Vagina (tissue), 2 donors: ENCODE measurements around the gene ATG9B. TPM values are rescaled to one million over a fixed set of nuclear protein-coding genes. Genes with fewer than 3 reads are reported as not detected.
A peak's percentile ranks its signal among the peaks of the same experiment; 100 is the strongest.

ENCODE experiments used
- DNase-seq, 2 donors: peaks; one replicate each; pipeline ENCODE4 v3.0.0-alpha.2; 2017; ENCODE audit errors: extremely low spot score in 2 of 2
- H3K27ac ChIP-seq: fragments of 200-600 bp; sonication (generic); one replicate; pipeline ENCODE4 v1.5.1; 2019
- H3K27me3 ChIP-seq: fragments of 200-600 bp; sonication (generic); one replicate; pipeline ENCODE4 v1.5.1; 2019
- H3K36me3 ChIP-seq, 2 donors: fragments of 200-600 bp; sonication (generic); one replicate each; pipeline ENCODE4 v1.5.1; 2017 to 2019
- H3K4me1 ChIP-seq: fragments of 200-600 bp; sonication (generic); one replicate; pipeline ENCODE4 v1.5.1; 2019
- H3K4me3 ChIP-seq, 2 donors: fragments of 200-600 bp; sonication (generic); 1 replicate in 1 of 2; 2 replicates in 1 of 2; pipeline ENCODE4 v1.5.1; 2016 to 2019
- H3K9me3 ChIP-seq: fragments of 200-600 bp; sonication (generic); one replicate; pipeline ENCODE4 v1.5.1; 2019
- CTCF ChIP-seq, 3 experiments: fragments of 450-650 bp in 2 of 3; fragments of 200-600 bp in 1 of 3; sonication (generic) in 1 of 3; IDR thresholded peaks; one replicate each; pipeline ENCODE4 v1.5.1; 2017 to 2019; ENCODE audit warnings: antibody characterized with exemption in 3 of 3, mild to moderate bottlenecking in 2 of 3, moderate library complexity in 2 of 3
- POLR2A ChIP-seq, 2 donors: fragments of 450-650 bp; IDR thresholded peaks; one replicate each; pipeline ENCODE4 v1.6.1; 2017; ENCODE audit warnings: antibody characterized with exemption in 2 of 2, mild to moderate bottlenecking in 2 of 2, moderate library complexity in 2 of 2
- POLR2AphosphoS5 ChIP-seq, 2 donors: sonication (generic); formaldehyde crosslinking; IDR thresholded peaks; one replicate each; pipeline ENCODE4 v1.9.0; 2017; ENCODE audit warnings: antibody characterized with exemption in 2 of 2, mild to moderate bottlenecking in 2 of 2, low read depth in 1 of 2; ENCODE audit not compliant: insufficient read depth in 1 of 2
- intact Hi-C: fragments of 100-400 bp; cut with DNase I; formaldehyde crosslinking; loops from one replicate; pipeline ENCODE4 v1.15.1; 2023
- total RNA-seq: library from RNA; depleted of rRNA; stranded (reverse); fragments of >200 nt; gene quantifications from one replicate; pipeline ENCODE4 v1.2.3, GENCODE V29; 2016

The ATG9B gene
- total RNA-seq, 1 donor from 2014 or later, result 34.1 TPM

GRCh38 chr7:150998341-150998740 lies 26.0 kb downstream of the ATG9B start:
- DNase-seq, result no peak
- H3K27ac ChIP-seq, result no peak overlapping the region
- no peaks in the 10 kb centered on the region for H3K36me3 ChIP-seq
- peaks cover 8% of the 10 kb centered on the region for H3K4me1 ChIP-seq
- H3K4me3 ChIP-seq, result no peak overlapping the region
- TF ChIP-seq POLR2AphosphoS5 (IDR thresholded peaks at IDR 0.05; ENCODE audit: insufficient read depth in 1 of 2, low read depth in 1 of 2) (no peak), CTCF (IDR thresholded peaks at IDR 0.05) (no peak), POLR2A (IDR thresholded peaks at IDR 0.05) (no peak)
- H3K27me3 ChIP-seq, result no peaks in the 10 kb centered on the region
- intact Hi-C loops, result no loop called here
- H3K9me3 ChIP-seq, result no peaks in the 10 kb centered on the region

- TF ChIP-seq POLR2A (IDR thresholded peaks at IDR 0.05) (no peak), CTCF (IDR thresholded peaks at IDR 0.05) (no peak), POLR2AphosphoS5 (IDR thresholded peaks at IDR 0.05; ENCODE audit: insufficient read depth in 1 of 2, low read depth in 1 of 2) (no peak)
- no peak overlapping the region for H3K27ac ChIP-seq
- peaks cover 8% of the 10 kb centered on the region for H3K4me1 ChIP-seq
- intact Hi-C loops, result no loop called here
- no peaks in the 10 kb centered on the region for H3K27me3 ChIP-seq
- no peak for DNase-seq
- H3K9me3 ChIP-seq, result no peaks in the 10 kb centered on the region
- no peaks in the 10 kb centered on the region for H3K36me3 ChIP-seq
- H3K4me3 ChIP-seq, result no peak overlapping the region
These were observed 26.5 kb downstream of the ATG9B start for GRCh38 chr7:150997817-150998216.

GRCh38 chr7:150997075-150997511 lies 27.2 kb downstream of the ATG9B start:
- H3K9me3 ChIP-seq, result no peaks in the 10 kb centered on the region
- no peak for TF ChIP-seq CTCF (IDR thresholded peaks at IDR 0.05)
- no peak for TF ChIP-seq POLR2A (IDR thresholded peaks at IDR 0.05)
- no peak for TF ChIP-seq POLR2AphosphoS5 (IDR thresholded peaks at IDR 0.05; ENCODE audit: insufficient read depth in 1 of 2, low read depth in 1 of 2)
- H3K4me1 ChIP-seq, result peaks cover 13% of the 10 kb centered on the region
- H3K36me3 ChIP-seq, result no peaks in the 10 kb centered on the region
- H3K27me3 ChIP-seq, result no peaks in the 10 kb centered on the region
- DNase-seq, result no peak
- intact Hi-C loops, result no loop called here
- no peak overlapping the region for H3K4me3 ChIP-seq
- no peak overlapping the region for H3K27ac ChIP-seq

- Histone ChIP-seq H3K27ac (no peak overlapping the region), H3K4me3 (no peak overlapping the region), H3K4me1 (peaks cover 13% of the 10 kb centered on the region), H3K36me3 (no peaks in the 10 kb centered on the region), H3K27me3 (no peaks in the 10 kb centered on the region), H3K9me3 (no peaks in the 10 kb centered on the region)
- intact Hi-C loops, result no loop called here
- no peak for TF ChIP-seq POLR2AphosphoS5 (IDR thresholded peaks at IDR 0.05; ENCODE audit: insufficient read depth in 1 of 2, low read depth in 1 of 2)
- no peak for TF ChIP-seq CTCF (IDR thresholded peaks at IDR 0.05)
- TF ChIP-seq POLR2A (IDR thresholded peaks at IDR 0.05), result no peak
- no peak for DNase-seq
These were observed 27.8 kb downstream of the ATG9B start for GRCh38 chr7:150996376-150997074.

GRCh38 chr7:150994838-150995510 lies 29.3 kb downstream of the ATG9B start:
- H3K9me3 ChIP-seq, result no peaks in the 10 kb centered on the region
- no peaks in the 10 kb centered on the region for H3K27me3 ChIP-seq
- no peaks in the 10 kb centered on the region for H3K36me3 ChIP-seq
- intact Hi-C loops, result no loop called here
- no peak overlapping the region for H3K27ac ChIP-seq
- peak overlapping the region; percentile 19 to 27 for H3K4me3 ChIP-seq
- no peak for TF ChIP-seq POLR2AphosphoS5 (IDR thresholded peaks at IDR 0.05; ENCODE audit: insufficient read depth in 1 of 2, low read depth in 1 of 2)
- no peak for DNase-seq
- peaks cover 13% of the 10 kb centered on the region for H3K4me1 ChIP-seq
